GM19467 (cell line): ENCODE results near the gene PLXNC1.

Experiments
- ATAC-seq: cut with Tn5 transposase; IDR thresholded peaks from one replicate; pipeline ENCODE4 v1.9.1; 2021; ENCODE audit warnings: mild to moderate bottlenecking, moderate library complexity; ENCODE audit not compliant: unreplicated experiment

Gene PLXNC1

DNA sequence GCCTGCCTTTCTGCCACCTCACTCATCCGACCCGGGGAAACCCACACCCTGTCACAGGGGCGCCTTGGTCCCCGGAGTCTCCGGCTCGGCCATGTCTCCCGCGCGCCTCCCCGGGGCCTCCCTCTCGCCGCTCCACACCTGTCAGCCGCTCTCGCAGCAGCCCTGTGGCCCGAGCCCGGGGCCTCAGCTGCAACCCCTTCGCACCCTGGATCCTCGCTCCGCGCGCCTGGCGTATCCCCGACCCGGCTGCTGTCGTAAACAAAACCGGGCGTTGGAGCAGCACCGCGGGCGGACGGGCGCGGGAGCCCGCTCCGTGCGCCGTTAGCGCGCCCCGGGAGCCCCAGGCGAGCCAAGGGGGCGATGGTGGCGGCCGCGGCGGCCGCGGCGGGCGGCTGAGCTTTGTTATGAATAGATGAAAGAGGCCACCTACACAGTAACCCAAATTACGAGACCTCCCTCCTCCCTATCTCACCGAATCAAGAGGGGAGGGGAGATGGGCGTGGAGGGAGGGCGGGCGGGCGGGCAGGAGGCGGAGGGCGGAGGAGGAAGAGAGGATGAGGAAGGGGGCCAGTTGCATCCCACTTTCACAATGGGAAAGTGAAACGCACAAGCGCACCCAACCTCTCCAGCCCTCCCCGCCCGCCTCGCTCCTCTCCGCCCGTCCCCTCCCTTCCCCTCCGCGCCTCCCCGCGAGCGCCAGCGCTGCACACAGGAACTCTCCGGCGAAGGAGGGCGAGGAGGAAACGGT is at the start of gene PLXNC1:
Gene PLXNC1 (plus strand): TSS at position 587 of the 748 bp plus-strand sequence. CDS start 395 bp downstream, outside the sequence.
- peak; percentile 31 for ATAC-seq

DNA sequence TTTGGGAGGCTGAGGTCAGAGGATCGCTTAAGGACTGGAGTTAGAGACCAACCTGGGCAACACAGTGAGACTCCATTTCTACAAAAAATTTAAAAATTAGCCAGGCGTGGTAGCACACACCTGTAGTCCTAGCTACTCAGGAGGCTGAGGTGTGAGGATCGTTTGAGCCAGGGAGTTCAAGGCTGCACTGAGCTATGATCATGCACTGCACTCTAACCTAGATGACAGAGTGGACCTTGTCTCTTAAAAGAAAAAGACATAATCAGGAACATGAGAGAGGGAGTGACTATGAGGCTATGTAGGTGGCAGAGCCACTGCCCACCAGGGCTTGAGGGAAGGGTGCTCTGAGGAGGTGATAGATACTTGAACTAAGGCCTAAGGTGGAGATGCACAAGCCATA is 49.2 kb upstream of the PLXNC1 start:
- ATAC-seq = no peak

DNA sequence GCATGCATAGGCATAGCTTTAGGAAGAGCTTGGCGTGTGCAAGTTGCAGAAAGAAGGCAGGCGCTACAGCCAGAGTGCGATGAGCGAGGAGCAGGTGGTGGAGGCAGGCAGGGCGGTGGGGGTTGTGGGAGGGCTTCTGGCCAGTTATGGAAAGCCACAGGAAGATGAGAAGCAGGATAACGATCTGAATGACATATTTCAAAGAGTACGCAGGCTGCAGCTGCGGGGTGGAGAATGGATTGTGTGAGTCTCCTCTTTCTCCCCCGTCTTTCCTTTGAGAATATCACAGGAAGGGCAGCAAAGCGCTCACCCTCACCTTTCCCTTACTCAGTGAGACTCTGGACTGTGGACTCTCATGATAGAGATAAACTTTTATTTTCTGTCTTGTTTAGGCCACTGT is 48.7 kb upstream of the PLXNC1 start:
- ATAC-seq = no peak

DNA sequence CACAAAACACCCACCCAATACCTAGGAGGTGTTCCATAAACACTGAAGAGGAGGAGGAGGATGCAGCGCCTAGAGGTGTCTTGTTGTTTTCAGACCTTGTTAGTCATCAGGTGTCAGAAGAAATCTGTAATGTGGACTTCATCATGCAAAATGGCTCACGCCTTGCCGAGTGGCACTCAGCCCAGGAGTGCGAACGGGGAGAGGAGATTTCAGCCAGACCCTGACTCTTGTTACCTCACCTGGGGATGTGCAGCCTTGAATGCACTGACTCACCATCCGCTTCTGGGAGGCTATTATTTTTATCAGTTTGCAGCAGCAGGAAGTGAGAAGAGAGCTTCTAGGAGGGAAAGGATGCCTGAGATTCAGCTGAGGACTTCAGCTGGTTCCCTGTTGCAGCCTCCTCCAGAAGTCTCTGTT is 48.2 kb upstream of the PLXNC1 start:
- ATAC-seq = no peak

DNA sequence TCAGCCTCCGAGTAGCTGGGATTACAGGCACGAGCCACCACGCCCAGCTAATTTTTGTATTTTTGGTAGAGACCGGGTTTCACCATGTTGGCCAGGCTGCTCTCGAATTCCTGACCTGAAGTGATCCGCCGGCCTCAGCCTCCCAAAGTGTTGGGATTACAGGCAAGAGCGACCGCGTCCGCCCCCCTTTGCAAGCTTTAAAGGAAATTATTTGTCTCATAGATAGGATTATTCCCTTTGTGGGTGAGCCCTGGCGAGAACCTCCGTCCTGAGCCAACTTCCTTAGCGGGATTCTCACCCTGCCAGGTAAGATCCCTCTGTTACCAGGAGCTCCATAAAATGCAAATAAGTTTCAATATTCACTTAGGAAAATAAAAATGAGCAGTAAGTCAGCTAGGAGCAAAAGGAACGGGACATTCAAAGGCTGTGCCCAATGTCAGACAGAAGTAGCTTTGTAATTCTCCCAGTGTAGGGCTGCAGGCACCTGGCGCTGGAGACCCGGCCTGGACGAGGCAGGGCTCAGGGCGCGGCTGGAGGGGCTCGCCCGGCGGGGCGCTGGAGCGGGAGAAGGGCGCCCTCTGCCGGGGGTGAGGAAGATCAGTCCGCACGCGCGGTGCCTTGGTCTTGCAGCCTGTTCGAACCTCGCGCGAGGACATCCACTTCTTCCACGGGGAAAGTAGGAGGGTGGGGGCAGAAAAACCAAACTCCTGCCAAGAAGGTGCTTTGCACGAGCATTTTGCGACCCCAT is 47.2 kb upstream of the PLXNC1 start:
- ATAC-seq = no peak

DNA sequence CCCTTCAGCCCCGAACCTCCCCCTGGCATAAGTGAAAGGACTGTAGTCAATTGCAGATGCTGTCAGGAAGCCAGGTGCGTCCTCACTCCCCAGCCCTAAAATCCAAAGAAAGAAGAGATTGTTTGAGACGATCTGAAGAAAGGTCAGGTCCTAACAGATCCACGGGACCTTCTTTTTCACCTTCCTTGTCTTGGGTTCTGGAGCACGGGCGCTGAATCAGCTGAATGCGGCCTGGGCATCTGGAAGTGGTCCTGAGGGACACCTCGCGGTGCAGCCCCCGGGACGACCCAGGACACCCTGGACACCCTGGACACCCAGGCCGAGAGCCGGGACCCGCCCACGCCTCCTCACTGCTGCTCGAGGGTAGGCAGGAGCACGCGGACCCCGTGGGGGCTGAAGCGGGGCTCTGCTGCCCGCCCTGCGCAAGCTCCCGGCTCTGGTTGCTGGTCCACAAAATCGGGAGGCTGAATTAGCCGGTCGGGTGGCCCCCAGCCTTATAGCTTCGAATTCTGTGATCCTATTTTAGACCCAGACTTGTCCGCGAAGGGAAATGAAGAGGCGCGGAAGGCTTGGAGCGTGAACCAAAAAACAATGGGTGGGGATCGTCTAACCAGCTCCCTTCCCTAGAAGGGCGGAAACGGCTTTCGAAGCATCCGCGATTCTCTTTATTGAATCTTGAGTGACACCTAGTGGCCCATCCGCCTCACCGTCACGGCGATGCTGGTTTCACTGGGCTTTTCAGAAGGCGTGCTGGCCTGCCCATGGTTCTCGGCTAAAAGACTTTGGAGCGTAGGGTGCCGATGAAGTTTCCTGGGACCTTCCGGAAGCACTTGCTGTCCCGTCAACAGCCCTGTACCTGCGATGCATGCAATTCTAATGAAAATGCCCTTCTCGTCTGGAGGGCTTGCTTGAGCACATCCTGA is 46.4 kb upstream of the PLXNC1 start:
- peak; percentile 84 for ATAC-seq

DNA sequence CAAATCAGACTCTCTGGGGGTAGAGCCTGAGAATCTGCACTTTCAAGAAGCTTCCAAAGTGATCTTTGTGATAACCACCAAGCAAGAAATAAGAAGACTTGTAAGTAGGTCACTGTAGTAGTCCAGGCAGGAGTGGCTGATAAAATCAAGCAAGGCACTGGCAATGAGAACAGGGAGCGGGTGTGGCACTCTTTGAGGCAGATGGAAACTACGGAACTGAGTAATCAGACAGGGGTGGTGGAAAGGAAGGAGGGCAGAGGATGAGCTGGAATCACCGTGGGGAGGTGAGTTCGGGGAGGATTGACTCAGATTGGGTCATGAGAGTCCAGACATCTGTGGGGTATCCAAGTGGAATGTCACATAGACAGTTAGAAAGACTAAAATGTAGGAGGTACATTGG is 44.4 kb upstream of the PLXNC1 start:
- no peak for ATAC-seq

DNA sequence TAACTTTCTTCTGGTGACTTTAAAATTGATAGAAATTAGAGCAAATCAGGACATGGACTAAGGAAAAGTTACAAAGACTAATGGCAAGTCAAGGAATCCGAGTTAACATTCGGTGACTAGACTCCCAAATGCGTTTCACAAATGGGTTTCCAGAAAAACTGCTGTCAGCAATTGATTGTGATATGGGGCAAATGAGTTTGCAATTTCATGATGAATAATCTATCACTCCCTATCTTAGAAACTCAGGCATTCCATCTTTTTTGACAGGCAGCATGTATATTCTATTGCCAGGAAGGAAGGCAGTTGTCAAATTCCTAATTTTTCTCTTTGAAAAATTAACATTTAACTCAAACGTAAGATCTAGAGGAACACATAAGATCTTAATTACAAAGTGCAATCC is 40.5 kb upstream of the PLXNC1 start:
- no peak for ATAC-seq

DNA sequence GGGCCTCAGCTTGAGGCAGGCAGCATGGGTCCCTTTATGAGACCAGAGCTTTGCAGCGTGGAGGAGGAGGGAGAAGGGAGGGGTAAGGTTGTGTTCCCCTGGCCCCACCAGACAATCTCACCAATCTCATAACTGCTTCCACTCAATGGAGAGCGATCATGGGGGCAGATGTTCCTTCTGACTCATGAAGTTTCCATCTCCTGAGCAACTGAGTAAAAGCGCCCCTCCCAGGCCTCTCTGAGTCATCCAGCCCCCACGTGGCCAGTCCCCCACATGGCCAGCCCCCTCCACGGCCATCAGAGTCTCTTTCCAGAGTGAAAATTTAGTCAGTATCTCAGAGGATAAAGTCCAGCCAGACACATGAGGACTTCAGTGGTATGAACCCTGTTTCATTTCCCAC is 39.2 kb upstream of the PLXNC1 start:
- ATAC-seq = no peak

DNA sequence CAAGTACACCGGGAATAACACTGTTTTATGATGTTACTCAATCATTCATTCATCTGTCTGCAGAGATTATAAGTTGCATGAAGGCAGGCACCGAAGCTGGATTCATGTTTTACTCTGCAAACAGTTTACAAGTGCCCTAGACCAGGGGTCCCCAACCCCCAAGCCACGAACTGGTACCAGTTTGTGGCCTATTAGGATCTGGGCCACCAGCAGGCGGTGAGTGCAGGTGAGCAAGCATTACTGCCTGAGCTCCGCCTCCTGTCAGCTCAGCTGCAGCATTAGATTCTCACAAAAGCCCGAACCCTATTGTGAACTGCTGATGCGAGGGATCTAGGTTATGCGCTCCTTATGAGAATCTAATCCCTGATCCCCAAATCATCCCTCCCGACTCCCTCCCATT is 38.1 kb upstream of the PLXNC1 start:
- no peak for ATAC-seq

DNA sequence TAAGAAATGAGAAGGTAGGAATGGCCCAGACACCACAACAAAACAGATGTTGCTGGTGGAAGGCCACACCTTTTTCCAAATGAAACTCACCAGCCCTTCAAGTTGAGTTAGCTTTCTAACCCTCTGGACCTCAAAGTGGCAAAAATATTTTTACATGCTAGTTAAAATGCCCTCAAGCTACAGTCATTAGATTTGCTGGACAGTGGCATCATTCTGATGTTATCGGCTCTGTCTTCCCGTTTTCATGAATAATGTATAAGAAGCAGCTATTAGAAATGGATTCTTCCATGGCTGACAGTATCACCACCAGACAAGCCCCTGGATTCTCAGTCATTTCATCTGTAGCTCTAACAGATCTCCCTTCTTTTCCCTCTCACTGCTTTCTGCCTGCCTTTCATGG is 37.1 kb upstream of the PLXNC1 start:
- ATAC-seq = no peak

DNA sequence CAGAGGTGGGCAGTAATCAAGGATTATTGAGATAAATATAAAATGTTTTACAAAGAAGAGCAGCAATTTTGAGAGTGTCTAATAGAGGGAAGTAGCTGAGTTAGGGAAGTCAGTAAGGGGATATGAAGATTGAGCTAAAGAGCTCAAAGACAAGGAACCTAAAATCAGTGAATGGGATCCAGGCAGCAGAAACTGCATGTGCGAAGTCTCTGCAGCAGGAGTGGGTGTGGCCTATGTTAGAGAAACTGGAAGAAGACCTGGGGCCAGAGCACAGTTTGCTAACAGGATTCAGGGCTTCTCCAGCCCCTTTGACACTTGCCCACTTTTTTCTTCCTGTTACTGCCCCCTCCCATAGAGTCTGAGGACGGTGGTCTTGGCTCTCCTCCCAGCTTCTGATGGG is 36.3 kb upstream of the PLXNC1 start:
- no peak for ATAC-seq

DNA sequence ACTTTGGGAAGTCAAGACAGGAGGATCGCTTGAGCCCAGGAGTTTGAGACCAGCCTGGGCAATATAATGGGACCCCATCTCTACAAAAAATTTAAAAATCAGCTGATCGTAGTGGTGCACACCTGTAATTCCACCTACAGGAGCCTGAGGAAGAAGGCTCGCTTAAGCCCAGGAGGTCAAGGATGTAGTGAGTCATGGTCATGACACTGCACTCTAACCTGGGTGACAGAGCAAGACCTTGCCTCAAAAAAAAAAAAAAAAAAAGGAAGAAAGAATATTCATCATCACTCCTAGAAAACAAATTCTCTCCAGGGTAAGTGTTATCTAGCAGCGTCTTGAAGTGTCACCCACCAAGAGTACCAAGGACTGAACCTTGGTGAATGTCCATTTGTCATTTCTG is 34.2 kb upstream of the PLXNC1 start:
- ATAC-seq = no peak

DNA sequence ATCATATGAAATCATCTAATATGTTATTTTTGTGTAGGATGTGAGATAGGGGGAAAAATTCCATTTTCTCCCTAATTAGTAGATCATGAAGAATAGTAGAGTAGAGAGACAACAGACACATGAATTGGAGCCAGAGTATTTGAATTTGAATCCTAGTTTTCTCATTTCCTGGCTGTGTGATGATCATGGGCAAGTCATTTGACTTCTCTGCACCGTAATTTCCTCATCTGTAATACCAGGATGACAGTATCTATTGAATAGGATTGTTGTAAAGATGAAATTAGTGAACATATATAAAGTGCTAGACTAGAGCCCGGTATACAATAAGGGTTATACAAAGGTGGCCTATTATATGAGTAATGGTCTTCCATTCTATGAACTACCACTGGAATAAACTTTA is 32.2 kb upstream of the PLXNC1 start:
- no peak for ATAC-seq

DNA sequence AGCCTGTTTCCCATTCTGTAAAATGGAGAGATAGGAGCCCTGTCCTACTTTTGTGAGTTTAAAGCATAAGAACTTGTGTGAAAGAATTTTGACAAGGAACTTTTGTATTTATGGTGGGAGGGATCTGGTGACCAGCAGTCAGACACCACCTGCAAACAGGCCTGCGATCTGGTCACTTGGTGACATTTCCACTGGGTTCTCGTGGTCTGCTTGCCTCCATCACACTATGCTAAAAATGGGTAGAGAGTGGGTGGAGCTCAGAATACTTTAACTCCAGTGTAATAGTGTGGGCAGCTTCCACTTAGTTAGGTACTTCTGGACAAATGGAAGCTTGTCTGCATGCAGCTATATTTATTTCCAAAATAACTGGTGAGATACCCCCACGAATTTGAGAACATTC is 26.5 kb upstream of the PLXNC1 start:
- ATAC-seq = no peak

DNA sequence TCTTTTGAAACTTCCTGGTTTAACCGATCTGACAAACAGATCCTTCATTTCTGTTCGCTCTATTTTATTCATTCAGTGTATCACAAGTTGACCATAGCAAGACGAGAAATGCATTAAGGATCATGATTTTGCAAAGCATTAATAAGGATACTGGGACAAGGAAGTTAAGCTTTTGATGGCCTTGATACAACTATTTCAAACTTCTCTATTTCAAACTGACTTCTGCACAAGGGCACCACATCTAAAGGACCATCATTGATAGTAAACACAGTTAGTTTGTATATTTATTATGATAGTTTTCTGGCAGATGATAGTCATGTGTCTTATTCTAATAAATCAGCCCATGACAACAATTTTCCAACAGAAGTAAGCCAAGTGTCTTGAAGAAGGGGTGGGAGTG is 25.8 kb upstream of the PLXNC1 start:
- no peak for ATAC-seq

DNA sequence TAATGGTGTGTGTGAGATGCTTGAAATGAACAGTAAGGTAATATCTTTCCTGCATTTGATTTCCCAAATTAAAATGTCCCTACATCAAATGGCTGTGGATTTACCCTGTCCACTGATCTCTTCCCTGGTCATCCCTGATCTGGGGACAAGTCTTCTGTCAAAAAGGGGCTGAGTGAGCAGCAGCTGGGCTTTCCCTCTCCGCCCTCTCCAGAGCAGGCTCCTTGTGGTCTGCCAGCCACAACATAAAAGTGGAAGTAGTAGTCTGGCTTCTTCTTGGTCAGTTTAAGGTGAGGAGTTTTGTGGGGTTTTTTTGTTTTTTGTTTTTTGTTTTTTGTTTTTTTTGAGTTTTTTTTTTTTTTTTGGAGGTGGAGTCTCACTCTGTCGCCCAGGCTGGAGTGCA is 25.2 kb upstream of the PLXNC1 start:
- no peak for ATAC-seq

DNA sequence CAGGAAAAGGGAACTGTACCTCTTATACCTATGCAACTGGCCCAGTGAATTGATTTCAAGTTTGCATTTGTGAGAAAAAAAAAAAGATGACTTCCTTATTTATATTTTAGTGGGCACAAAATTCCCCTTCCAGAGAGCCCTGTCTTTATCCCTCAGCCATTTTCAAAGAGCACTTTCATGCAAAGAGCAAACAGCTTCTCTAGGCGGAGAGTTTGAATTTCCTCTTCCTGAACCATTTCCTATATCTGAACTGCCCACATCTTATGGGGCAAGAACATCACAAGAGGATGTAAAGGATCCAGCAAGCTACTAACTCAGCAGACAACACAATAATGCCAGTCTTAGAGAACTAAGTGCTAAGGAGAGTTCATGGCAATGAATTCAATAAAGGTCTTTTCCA is 22.3 kb upstream of the PLXNC1 start:
- no peak for ATAC-seq

DNA sequence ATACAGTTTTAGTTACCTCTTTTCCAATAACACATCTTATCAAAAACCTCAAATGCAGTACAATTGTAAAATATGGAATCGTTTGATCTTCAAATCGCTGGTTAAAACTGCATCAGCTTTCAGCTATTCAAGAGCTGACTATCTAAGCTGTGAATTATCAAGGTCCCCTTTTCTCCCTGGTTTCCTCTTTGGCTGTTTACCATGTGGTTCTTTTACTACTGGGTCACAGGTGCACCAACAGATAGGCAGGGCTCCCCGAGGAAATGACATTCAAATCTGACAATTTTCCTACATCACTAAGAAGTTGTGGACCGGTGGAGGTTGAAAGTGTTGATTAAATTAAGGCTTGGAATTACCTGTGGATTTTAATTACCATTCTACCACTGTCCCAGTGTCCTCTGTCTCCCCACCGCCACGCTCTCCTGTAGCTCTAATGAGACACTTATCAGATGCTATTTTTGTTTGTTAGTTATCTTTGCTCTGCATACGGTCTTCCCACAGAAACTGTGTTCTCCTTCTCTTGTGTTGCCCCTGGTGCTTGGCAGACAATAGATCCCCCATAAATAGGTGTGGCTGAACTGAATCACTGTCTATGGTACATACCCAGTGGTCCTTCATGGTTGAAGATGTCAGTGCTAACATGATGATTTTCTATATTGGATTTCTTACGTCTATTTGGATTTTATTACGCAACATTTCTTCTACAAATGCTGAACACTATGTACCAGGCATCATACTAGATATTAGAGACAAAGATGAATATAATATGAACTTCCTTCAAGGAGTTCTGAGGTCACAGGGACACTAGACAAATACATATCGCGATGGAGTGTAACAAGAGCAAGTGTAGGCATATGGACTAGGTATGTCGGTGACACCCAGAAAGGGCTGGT is 20.9 kb upstream of the PLXNC1 start:
- no peak for ATAC-seq

DNA sequence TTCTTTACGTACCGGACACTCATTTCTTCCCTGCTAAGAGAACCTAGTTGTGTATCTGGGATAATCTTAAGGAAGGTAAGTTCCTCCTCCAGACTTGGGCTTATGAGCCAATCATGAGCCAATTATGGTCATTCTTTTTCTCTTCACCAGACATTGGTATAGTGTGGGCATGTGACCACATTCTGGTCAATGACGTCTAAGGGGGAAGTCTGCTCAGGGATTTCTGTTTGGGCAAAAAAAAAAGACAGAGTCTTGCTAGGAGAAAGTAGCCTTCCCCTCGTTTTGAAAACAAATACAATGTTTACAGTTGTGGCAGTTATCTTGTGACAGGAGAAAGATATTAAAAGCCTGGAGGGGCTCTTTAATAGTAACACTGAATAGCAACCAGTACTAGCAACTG is 20.1 kb upstream of the PLXNC1 start:
- ATAC-seq = no peak
